OCI-LY1 (cell line): ENCODE measurements around the gene PM20D1.
A peak's percentile ranks its signal among the peaks of the same experiment; 100 is the strongest.

Source experiments
- H2AFZ ChIP-seq: fragments of 200-600 bp; sonication (generic), shearing (Covaris generic); 2 replicates; pipeline ENCODE4 v1.6.0; 2014; ENCODE audit warnings: antibody characterized with exemption, mild to moderate bottlenecking, low read length
- H3F3A ChIP-seq: fragments of 200-600 bp; sonication (generic), shearing (Covaris generic); 2 replicates; pipeline ENCODE4 v1.6.0; 2014; ENCODE audit warnings: mild to moderate bottlenecking, antibody characterized with exemption, low read length, moderate library complexity; ENCODE audit not compliant: insufficient read depth
- H3K27ac ChIP-seq: fragments of 200-600 bp; sonication (generic); 2 replicates; pipeline ENCODE4 v1.5.1; 2014; ENCODE audit warnings: low read length, mixed run types, mild to moderate bottlenecking, low read depth; ENCODE audit not compliant: poor library complexity, severe bottlenecking
- H3K27me3 ChIP-seq: fragments of 200-600 bp; sonication (generic); 2 replicates; pipeline ENCODE4 v1.6.0; 2014; ENCODE audit warnings: antibody characterized with exemption, mild to moderate bottlenecking, low read length, moderate library complexity; ENCODE audit not compliant: insufficient read depth
- H3K36me3 ChIP-seq: fragments of 200-600 bp; sonication (generic); 2 replicates; pipeline ENCODE4 v1.6.1; 2014; ENCODE audit warnings: mild to moderate bottlenecking, antibody characterized with exemption, low read length, moderate library complexity, mixed read lengths; ENCODE audit not compliant: insufficient read depth
- H3K4me1 ChIP-seq: fragments of 200-600 bp; sonication (generic); 2 replicates; pipeline ENCODE4 v1.5.1; 2014; ENCODE audit warnings: mild to moderate bottlenecking, low read length, moderate library complexity; ENCODE audit not compliant: insufficient read depth, severe bottlenecking
- H3K4me2 ChIP-seq: fragments of 200-600 bp; sonication (generic), shearing (Covaris generic); 2 replicates; pipeline ENCODE4 v1.6.1; 2014; ENCODE audit warnings: low read length
- H3K4me3 ChIP-seq: fragments of 200-600 bp; sonication (generic); 2 replicates; pipeline ENCODE4 v1.5.1; 2014; ENCODE audit warnings: low read length, low read depth, mild to moderate bottlenecking, mixed read lengths; ENCODE audit not compliant: poor library complexity, severe bottlenecking
- H3K79me2 ChIP-seq: fragments of 200-600 bp; shearing (Covaris generic); 2 replicates; pipeline ENCODE4 v1.6.1; 2016; ENCODE audit warnings: mixed run types, low read length, mixed read lengths; ENCODE audit not compliant: insufficient read depth
- H3K9ac ChIP-seq: fragments of 200-600 bp; sonication (generic), shearing (Covaris generic); 2 replicates; pipeline ENCODE4 v1.6.1; 2014; ENCODE audit warnings: mild to moderate bottlenecking, low read length, mixed read lengths
- H3K9me2 ChIP-seq: fragments of 200-600 bp; sonication (generic), shearing (Covaris generic); 2 replicates; pipeline ENCODE4 v1.6.1; 2014; ENCODE audit warnings: low read depth, mild to moderate bottlenecking, low read length, mixed read lengths
- H3K9me3 ChIP-seq: fragments of 200-600 bp; shearing (Covaris generic); 2 replicates; pipeline ENCODE4 v1.6.1; 2014; ENCODE audit warnings: low read length, mixed read lengths
- H4K20me1 ChIP-seq: fragments of 200-600 bp; sonication (generic), shearing (Covaris generic); 2 replicates; pipeline ENCODE4 v1.6.0; 2016; ENCODE audit warnings: mild to moderate bottlenecking, low read length; ENCODE audit not compliant: insufficient read depth
- EZH2 ChIP-seq: fragments of 200-600 bp; sonication (generic), shearing (Covaris generic); IDR thresholded peaks from 2 replicates; pipeline ENCODE4 v1.8.0; 2017; ENCODE audit warnings: borderline replicate concordance, mixed run types, mild to moderate bottlenecking, antibody characterized with exemption, low read length, moderate library complexity, mixed read lengths
- TF ChIP-seq, protein P1 (sequence below): fragments of 200-600 bp; sonication (generic), shearing (Covaris generic); IDR thresholded peaks from 2 replicates; pipeline ENCODE4 v1.5.1; 2017; ENCODE audit warnings: mild to moderate bottlenecking, antibody characterized with exemption, low read length, moderate library complexity, mixed read lengths

PM20D1 gene

DNA sequence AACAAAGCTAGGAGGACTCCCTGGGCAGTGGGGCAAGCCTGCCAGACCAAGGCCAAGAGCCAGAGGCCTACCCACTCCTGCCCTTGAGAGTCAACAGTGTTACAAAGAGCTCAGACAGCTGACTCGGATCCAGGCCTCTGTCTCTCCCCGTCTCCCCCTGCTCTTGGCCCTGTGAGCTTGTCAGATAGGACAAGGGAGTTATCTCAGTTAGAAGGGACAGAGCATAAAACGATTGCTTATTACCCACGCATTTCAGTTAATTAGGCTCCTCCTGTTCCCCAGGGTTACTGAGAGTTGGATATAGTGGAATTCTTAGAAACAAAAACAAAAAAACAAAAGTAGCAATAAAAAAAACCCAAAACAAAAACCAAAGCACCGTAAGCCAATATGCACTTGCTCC is 38.3 kb downstream of the PM20D1 start:
- Histone ChIP-seq H3K36me3 (no peaks in the 10 kb centered on the region; the same call in 1 of the 2 replicates), H3K9me2 (no peaks in the 10 kb centered on the region), H4K20me1 (no peaks in the 10 kb centered on the region), H3K4me1 (peaks cover 20% of the 10 kb centered on the region), H3F3A (no peaks in the 10 kb centered on the region), H3K4me2 (peak overlapping the region; percentile 98; the same call in 1 of the 2 replicates), H3K79me2 (no peaks in the 10 kb centered on the region), H3K4me3 (no peak overlapping the region), H3K27me3 (peaks cover 9% of the 10 kb centered on the region; the same call in 1 of the 2 replicates), H3K9ac (no peak overlapping the region), H2AFZ (no peak overlapping the region), H3K9me3 (no peaks in the 10 kb centered on the region), H3K27ac (no peak overlapping the region)
- TF ChIP-seq, protein P1, sequence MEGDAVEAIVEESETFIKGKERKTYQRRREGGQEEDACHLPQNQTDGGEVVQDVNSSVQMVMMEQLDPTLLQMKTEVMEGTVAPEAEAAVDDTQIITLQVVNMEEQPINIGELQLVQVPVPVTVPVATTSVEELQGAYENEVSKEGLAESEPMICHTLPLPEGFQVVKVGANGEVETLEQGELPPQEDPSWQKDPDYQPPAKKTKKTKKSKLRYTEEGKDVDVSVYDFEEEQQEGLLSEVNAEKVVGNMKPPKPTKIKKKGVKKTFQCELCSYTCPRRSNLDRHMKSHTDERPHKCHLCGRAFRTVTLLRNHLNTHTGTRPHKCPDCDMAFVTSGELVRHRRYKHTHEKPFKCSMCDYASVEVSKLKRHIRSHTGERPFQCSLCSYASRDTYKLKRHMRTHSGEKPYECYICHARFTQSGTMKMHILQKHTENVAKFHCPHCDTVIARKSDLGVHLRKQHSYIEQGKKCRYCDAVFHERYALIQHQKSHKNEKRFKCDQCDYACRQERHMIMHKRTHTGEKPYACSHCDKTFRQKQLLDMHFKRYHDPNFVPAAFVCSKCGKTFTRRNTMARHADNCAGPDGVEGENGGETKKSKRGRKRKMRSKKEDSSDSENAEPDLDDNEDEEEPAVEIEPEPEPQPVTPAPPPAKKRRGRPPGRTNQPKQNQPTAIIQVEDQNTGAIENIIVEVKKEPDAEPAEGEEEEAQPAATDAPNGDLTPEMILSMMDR = no peak
- TF ChIP-seq EZH2 = no peak

DNA sequence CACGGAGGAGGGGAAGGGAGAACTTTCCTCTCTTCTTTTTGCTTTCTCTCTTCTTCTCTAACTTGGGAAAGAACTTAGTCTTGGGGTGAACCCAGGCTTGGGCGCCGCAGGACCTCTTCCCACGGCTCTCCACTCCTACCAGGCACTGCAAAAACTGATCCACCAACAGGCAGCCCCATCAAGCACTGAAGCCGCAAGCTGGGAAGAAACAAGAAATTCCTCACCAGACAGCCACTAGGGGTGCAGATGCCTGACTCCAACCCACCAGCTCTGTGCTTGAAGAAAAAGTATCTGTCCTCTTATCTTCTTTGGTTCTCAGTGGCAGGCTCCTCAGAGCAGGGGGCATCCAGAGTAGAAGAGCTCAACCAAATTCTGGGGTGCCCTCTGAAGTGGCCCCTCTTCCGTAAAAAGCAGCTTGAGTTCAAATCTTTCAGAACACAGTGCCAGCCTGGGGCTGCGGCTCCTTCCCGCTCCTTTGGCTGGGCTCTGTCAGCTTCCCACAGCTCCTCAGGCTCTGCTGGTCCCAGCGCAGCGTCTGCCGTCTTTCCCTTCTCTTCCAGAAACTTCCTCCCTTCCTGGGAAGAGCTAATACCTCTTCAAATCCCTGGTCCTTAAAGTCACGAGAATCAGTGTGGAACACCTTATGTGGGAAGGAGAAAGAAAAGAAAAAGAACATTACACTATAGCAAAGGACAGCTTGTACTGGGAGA is 39.3 kb downstream of the PM20D1 start:
- no peak overlapping the region for H2AFZ ChIP-seq
- H3K4me3 ChIP-seq = no peak overlapping the region
- no peak overlapping the region for H3K27ac ChIP-seq
- no peaks in the 10 kb centered on the region; the same call in 1 of the 2 replicates for H3K36me3 ChIP-seq
- TF ChIP-seq, protein P1 = peak; percentile 32; the same call in 1 of the 2 replicates
- no peak for TF ChIP-seq EZH2
- H3K9ac ChIP-seq = no peak overlapping the region
- no peak overlapping the region for H3K4me2 ChIP-seq
- no peaks in the 10 kb centered on the region for H3K9me3 ChIP-seq
- H3K4me1 ChIP-seq = peaks cover 20% of the 10 kb centered on the region
- H3K27me3 ChIP-seq = peaks cover 9% of the 10 kb centered on the region; the same call in 1 of the 2 replicates
- H3F3A ChIP-seq = no peaks in the 10 kb centered on the region
- no peaks in the 10 kb centered on the region for H3K79me2 ChIP-seq
- no peaks in the 10 kb centered on the region for H4K20me1 ChIP-seq
- no peaks in the 10 kb centered on the region for H3K9me2 ChIP-seq

DNA sequence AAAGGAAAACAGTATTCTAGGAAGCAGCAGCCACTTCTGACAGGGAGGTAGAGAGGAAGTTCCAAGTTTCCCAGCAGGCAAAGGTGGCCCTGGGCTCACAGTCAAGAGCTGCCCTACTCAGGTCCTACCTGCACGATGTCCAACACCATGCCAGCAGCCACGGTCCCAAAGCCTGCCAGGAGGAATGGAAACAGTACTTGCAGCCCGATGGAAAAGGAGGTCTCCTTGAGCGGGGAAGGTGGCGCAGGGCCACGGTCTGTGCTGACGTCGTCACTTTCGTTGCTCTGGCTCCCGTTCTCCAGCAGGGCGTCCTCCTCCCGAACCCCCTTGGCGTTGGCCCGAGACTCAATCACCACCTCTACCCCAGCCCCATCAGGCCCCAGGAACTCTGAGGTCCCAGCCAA is 40.0 kb downstream of the PM20D1 start:
- Histone ChIP-seq H3K79me2 (no peaks in the 10 kb centered on the region), H3K9ac (no peak overlapping the region), H3K27ac (no peak overlapping the region), H3K4me2 (no peak overlapping the region), H3K4me3 (no peak overlapping the region), H3K36me3 (no peaks in the 10 kb centered on the region; the same call in 1 of the 2 replicates), H2AFZ (no peak overlapping the region), H3K9me3 (no peaks in the 10 kb centered on the region), H4K20me1 (no peaks in the 10 kb centered on the region), H3K9me2 (no peaks in the 10 kb centered on the region), H3K4me1 (peaks cover 20% of the 10 kb centered on the region), H3K27me3 (peaks cover 9% of the 10 kb centered on the region; the same call in 1 of the 2 replicates), H3F3A (no peaks in the 10 kb centered on the region)
- TF ChIP-seq EZH2 = no peak
- TF ChIP-seq, protein P1 = no peak
